ENCODE measurements around the gene NEGR1.

The NEGR1 gene

DNA sequence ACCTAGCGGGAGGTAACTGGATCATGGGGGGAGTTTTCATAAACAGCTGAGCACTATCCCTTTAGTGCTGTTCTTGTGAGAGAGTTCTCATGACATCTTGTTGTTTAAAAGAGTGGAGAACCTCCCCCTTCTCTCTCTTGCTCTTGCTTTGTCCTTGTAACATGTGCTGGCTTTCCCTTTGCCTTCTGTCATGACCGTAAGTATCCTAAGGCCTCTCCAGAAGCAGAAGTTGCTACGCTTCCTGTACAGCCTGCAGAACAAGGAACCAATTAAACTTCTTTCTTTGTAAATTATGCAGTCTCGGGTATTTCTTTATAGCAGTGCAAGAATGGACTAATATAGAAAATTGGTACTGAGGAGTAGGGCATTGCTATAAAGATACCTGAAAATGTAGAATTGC, 515.6 kb downstream of the NEGR1 start:
- DNase-seq = no peak

DNA sequence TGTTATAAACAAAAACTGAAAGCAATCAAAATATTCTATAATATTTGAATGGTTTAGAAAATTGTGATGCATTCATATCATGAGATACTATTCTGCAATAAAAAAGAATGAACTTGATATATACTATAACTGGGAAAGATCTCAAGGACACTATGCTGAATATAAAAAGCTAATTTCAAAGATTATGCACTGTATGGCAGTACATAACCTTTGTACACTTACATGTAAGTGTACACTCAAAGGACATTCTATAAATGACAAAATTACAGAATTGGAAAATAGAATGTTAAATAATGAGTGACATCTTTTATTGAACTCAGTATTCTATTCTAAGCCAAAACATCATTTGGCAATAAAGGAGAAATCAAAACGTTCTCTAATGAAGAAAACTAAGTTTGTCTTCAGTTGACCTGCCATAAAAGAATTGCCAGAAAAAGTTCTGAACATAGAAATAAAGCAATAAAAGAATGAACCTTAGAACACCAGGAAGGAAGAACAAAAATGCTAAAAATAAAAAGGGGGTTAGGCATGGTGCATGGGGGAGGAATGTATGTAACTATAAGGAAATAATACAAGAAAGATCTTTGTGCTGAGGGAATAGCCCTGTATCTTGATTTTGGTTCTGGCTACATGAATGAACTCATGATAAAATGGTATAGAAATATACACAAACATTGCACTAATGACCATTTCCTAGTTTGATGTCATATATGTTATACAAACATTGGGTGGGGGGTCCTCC, 519.7 kb downstream of the NEGR1 start:
- DNase-seq = no peak

DNA sequence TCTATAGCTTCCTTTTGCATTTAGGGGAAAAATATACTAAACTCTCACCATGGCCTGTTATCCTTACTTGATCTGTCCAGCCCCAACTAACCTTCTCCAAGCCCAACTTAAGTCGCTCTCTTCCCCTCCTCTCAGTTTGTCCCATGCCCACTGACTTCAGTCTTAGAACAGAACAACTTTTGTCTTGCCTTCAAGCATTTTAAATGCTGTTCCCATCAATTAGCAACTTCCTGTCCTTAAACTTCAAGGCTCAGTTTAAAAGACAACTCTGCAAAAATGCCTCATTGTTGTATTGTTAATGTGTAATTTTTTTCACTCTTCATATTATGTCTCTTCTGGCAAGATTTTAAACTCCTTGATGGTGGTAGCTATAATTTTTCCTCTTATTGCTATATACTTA, 526.9 kb downstream of the NEGR1 start:
- no peak for DNase-seq

GRCh38 chr1:71753746-71754145, 528.6 kb downstream of the NEGR1 start:
- DNase-seq = no peak

DNA sequence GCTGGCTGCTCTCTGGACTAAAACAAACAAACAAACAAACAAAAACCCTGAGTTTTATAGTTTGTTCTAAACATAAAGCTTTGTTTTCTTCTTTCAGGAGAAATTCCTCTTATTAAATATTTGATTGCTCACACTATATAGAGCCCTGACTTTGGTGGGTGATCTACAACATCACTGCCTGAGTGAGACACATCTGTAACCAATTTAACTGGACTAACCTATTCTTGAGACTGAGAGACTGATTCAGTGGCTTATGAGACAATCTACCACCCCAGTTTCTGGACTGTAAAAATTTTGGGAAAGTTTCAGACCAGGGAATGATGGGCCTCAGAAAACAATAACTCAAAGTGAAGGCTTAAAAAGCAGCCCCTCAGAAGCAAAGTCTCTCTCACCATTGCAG, 537.0 kb downstream of the NEGR1 start:
- no peak for DNase-seq

GRCh38 chr1:71743862-71744261, 538.5 kb downstream of the NEGR1 start:
- no peak for DNase-seq

- no peak for DNase-seq
Measured at GRCh38 chr1:71738910-71739309, 543.4 kb downstream of the NEGR1 start.

DNA sequence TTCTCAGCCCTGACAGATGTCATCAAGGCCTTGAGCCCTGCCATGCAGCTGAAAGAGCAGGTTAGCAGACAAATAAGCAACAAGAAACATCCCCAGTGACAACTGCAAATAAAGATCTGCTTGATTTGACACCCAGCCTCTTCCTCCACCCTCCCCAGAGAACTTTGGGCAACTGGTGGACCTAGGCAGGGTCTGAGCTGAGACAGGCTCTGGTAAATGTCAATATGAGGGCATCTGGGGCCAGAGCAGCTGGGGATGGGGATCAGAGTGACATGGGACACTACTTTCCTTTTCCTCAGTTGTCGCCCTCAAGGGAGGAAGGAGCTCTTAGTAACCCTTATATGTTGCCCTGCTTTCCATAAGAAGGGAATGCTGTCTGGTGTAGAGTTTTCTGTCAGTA, 544.1 kb downstream of the NEGR1 start:
- DNase-seq = no peak

DNA sequence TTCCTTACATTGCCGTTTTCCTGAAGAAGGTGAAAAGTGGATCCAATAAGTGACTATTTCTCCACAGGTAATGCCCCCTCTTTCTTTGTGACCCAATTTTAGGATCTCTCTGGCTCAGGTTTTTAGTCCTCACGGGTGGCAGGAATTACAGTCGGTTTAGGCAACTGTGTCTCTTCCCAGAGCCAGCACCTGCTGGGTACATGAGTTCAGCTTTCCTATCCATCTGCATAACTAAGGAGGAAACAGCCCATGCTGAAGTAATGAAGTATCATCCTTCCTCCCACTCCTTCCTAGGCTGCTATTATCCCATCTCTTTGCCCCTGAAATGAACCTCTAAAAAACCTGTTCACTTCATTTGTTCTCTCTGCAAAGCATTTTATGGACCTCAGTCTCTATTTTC, 544.6 kb downstream of the NEGR1 start:
- no peak for DNase-seq

GRCh38 chr1:71733121-71733520, 549.2 kb downstream of the NEGR1 start:
- no peak for DNase-seq

DNA sequence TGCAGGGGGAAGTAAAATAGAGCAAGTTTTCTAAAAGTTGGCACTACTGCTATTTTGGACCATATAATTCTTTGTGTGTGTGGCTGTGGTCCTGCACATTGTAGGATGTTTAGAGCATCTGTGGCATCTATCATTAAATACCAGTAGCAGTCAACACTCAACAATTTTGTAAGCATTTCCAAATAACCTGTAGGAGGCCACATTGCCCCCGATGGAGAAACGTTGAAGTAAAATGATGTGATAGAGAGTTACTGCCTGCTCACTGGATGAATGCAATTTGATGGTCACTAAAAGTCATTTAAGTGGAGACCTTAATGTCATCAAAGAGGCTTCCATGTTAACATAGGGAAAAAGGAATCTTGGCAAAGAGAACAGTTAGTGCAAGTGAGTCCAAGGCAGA, 560.8 kb downstream of the NEGR1 start:
- DNase-seq = no peak

GRCh38 chr1:71719330-71719729, 563.0 kb downstream of the NEGR1 start:
- no peak for DNase-seq

DNA sequence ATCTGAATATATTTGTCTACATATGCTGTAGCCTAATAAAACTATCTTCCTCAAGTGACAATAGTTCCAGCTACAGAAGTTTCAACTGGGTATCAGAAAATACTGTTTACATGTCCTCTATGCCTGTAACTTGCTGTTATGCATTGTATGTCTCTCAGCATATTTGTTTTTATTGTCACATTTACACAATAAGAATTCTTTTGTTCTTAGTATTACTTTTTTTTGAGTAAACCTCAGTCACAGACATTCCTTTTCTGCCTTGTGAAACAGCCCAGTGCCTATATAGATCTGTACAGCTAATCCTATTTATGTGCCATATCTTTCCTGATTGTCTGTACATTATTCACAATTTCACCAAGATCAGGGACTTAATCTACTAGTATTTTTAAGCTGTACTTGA, 565.2 kb downstream of the NEGR1 start:
- no peak for DNase-seq

DNA sequence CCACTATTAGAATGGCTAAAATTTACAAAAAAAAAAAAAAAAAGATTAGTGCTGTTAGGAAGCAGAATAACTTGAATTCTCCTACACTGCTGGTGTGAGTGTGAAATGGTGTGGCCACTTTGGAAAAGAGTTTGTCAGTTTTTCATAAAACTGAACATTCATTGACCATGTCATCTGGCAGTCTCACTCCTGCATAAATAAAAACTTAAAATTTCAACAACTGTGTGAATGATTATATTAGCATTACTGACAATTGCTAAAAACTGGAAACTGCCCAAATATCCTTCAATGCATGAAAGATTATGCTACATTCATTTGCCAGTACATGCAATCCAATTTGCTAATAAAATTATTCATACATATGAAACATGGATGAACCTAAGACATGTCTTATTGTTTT, 570.9 kb downstream of the NEGR1 start:
- no peak for DNase-seq

GRCh38 chr1:71706029-71706671, 576.2 kb downstream of the NEGR1 start:
- DNase-seq = no peak

DNA sequence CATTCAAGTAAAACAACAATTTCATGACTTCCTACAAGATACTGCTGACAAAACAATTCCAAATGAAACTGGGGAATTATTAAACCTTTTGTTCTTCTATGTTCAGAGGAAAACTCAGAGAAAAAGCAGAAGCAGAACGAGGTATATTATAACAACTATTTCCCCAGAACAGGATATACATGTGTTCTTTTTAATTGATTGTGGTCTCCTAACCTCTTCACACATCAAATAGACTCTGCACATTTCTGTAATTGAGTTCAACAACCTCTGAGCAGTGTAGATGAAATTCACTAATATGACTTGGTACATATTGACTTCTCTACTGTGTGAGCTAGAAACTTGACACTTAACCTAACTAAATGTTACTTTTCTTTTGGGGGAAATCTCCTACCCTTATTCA, 584.2 kb downstream of the NEGR1 start:
- no peak for DNase-seq

- no peak for DNase-seq
Measured at GRCh38 chr1:71695821-71696220, 586.5 kb downstream of the NEGR1 start.

DNA sequence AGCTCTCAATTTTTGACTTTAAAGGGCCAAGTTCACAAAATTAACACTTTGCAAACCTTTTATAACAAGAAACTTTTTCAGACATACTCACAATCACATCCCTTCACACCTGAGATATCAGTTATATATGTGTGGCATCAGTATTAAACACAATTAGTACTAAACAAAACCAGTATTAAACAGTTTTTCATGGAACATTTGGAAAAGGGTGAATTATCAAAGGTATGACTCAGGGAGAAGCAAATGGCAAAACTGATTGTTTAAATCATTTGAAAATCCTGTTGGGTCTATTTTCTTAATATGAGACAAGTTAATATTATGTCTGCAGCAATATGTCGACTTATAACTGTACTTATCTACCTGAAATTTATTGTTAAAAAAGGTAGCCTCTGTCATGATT, 587.3 kb downstream of the NEGR1 start:
- DNase-seq = no peak

DNA sequence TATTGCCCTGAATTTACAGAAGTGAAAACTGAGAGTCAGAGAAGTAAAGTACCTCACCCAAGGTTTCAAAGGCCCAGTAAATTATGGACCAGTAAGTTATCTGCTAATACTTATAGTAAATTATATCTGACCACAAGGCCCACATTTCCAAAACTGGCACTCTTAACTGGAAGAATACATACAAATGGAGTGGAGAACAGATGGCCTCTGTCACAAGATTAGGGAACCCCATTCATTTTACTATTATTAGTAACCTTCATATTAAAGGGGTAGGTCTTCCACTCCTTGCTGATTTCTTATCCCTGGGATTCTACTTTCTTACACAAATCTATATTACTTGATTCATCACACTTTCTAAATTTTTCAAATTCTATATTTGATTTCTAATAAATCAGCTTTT, 588.8 kb downstream of the NEGR1 start:
- DNase-seq = no peak

- no peak for DNase-seq
Measured at GRCh38 chr1:71689635-71690034, 592.7 kb downstream of the NEGR1 start.

DNA sequence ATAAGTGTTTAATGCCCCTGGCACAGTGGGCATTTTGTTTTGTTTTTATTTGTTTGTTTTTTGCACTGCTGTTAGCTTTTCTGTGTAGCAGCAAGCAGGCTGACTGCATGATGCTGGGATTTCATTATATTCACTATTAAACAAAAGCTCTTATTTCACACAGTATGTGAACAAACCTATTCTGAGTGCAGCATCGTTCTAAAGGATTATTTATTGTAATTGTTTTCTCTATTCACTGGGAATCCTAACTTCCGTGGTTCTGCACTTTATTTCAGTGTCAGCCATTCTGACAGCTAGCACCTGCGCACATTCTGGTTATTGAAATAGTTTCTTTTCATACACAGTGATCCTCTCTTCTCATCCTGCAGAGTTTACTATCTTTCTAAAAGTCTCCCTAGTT, 595.0 kb downstream of the NEGR1 start:
- DNase-seq = no peak

DNA sequence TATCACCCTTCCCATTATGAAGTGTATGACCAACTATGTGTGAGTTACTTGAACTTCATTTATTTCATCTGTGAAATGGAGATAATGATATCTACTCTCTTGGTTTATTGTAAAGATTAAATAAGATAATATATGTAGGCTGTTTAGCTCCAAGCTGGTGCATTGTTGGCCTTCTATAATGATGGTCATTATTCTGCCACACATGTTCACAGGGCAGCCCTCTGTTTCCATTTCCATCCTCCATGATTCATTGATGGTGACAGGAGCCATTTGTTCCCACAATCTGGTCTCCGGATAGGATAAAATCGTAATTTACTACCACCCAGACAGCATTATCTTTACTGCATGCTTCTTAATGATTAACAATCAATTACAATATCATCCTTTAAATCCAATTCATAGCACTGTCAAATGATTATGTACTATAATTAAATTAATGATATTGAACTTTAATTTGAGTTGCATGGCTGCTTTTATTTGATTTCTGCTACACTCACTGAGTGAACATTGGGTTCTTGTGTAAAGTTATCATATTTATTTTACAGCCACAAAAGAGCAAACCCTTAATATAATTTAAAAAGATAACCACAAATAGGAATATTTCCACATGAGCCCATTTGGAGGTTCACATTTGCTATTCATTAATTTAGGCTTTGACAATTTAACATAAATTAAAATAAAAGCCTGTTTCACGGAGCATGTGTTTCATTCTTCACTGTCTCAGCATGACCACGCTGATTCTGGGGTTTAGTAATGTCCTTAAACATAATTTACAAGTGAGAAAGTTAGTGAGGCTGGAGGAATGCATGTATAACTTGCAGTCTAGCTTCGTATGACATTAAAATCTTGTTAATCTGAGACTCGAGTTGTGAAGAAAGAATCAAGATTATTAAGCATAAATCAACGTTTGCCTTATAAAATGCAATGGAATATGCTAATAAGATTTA, 605.1 kb downstream of the NEGR1 start:
- no peak for DNase-seq

GRCh38 chr1:71668065-71668464, 614.3 kb downstream of the NEGR1 start:
- DNase-seq = no peak

- DNase-seq = no peak
Measured at GRCh38 chr1:71667216-71667615, 615.1 kb downstream of the NEGR1 start.

Measured in activated naive CD4-positive, alpha-beta T cell treated with Interleukin-2 at 50 U/mL for 16 hours (primary cell).